Neural progenitor cell (in vitro differentiated cells): ENCODE results near the gene BLOC1S3. TPM values are rescaled to one million over a fixed set of nuclear protein-coding genes. Genes with fewer than 3 reads are reported as not detected.
"Not testable (repeated sequence)": the region's sequence is repeated elsewhere in the genome, so short reads cannot be mapped to it uniquely, and the experiment has no call there.

ENCODE experiments used
- DNase-seq: peaks from one replicate; pipeline ENCODE4 v3.0.0-alpha.2; 2016; ENCODE audit warnings: low spot score
- H2AFZ ChIP-seq: fragments of 200-600 bp; sonication (generic); replicated peaks from 2 replicates; pipeline ENCODE4 v1.6.1; 2016; ENCODE audit warnings: antibody characterized with exemption
- H3F3A ChIP-seq: fragments of 200-600 bp; sonication (generic); 2 replicates; pipeline ENCODE4 v1.6.1; 2016; ENCODE audit warnings: antibody characterized with exemption, low read depth
- H3K27ac ChIP-seq: fragments of 200-600 bp; sonication (generic); 2 replicates; pipeline ENCODE4 v1.5.1; 2016; ENCODE audit warnings: mild to moderate bottlenecking
- H3K27me3 ChIP-seq: fragments of 200-600 bp; sonication (generic); 2 replicates; pipeline ENCODE4 v1.6.1; 2016; ENCODE audit warnings: mild to moderate bottlenecking, moderate library complexity
- H3K36me3 ChIP-seq: fragments of 200-600 bp; sonication (generic); 2 replicates; pipeline ENCODE4 v1.5.1; 2016
- H3K4me1 ChIP-seq: fragments of 200-600 bp; sonication (generic); 2 replicates; pipeline ENCODE4 v1.6.1; 2016; ENCODE audit warnings: mixed run types
- H3K4me2 ChIP-seq: fragments of 200-600 bp; sonication (generic); 2 replicates; pipeline ENCODE4 v1.6.1; 2016
- H3K4me3 ChIP-seq: fragments of 200-600 bp; sonication (generic); 2 replicates; pipeline ENCODE4 v1.5.1; 2016
- H3K79me2 ChIP-seq: fragments of 200-600 bp; sonication (generic); 2 replicates; pipeline ENCODE4 v1.6.1; 2016; ENCODE audit warnings: low read depth
- H3K9ac ChIP-seq: fragments of 200-600 bp; sonication (generic); 2 replicates; pipeline ENCODE4 v1.6.1; 2016
- H3K9me3 ChIP-seq: fragments of 200-600 bp; sonication (generic); 2 replicates; pipeline ENCODE4 v1.5.1; 2016; ENCODE audit warnings: low read depth
- H4K20me1 ChIP-seq: fragments of 200-600 bp; sonication (generic); 2 replicates; pipeline ENCODE4 v1.6.1; 2016; ENCODE audit warnings: low read depth
- H3K27ac Mint-ChIP-seq: 3 replicates; pipeline ENCODE4 v1.8.0; 2021; ENCODE audit warnings: mixed read lengths
- H3K27me3 Mint-ChIP-seq: 2 replicates; pipeline ENCODE4 v1.8.0; 2022; ENCODE audit warnings: low read depth, mild to moderate bottlenecking, inconsistent platforms, moderate library complexity, mixed read lengths; ENCODE audit not compliant: insufficient read depth
- H3K36me3 Mint-ChIP-seq: 3 replicates; pipeline ENCODE4 v1.8.0; 2021; ENCODE audit warnings: mixed read lengths
- H3K4me1 Mint-ChIP-seq: 3 replicates; pipeline ENCODE4 v1.8.0; 2021; ENCODE audit warnings: mixed read lengths
- H3K4me3 Mint-ChIP-seq: 3 replicates; pipeline ENCODE4 v1.8.0; 2021; ENCODE audit warnings: mild to moderate bottlenecking, moderate library complexity, mixed read lengths
- H3K9me3 Mint-ChIP-seq: 3 replicates; pipeline ENCODE4 v1.8.0; 2020; ENCODE audit warnings: mixed read lengths
- CTCF ChIP-seq: fragments of 200-600 bp; sonication (generic); IDR thresholded peaks from 2 replicates; pipeline ENCODE4 v1.5.1; 2017; ENCODE audit warnings: antibody characterized with exemption, mild to moderate bottlenecking
- EZH2 ChIP-seq: fragments of 200-600 bp; sonication (generic); IDR thresholded peaks from 2 replicates; pipeline ENCODE4 v1.6.1; 2017; ENCODE audit warnings: antibody characterized with exemption, mild to moderate bottlenecking, moderate library complexity
- EZH2phosphoT487 ChIP-seq: fragments of 200-600 bp; sonication (generic); IDR thresholded peaks from 2 replicates; pipeline ENCODE4 v1.6.1; 2017; ENCODE audit warnings: antibody characterized with exemption
- total RNA-seq: library from RNA; depleted of rRNA; stranded (reverse); fragments of >200 nt; gene quantifications from 2 replicates; pipeline ENCODE4 v1.2.3, GENCODE V29; 2015; ENCODE audit warnings: low replicate concordance

BLOC1S3 gene
- total RNA-seq, 1 donor from 2014 or later, result 2.0 TPM

GRCh38 chr19:45224645-45225044 lies 46.1 kb downstream of the BLOC1S3 start:
- no peaks in the 10 kb centered on the region for H3K4me1 ChIP-seq
- H3K36me3 ChIP-seq, result no peaks in the 10 kb centered on the region
- Mint-ChIP-seq H3K9me3 (no peaks in the 10 kb centered on the region), H3K27me3 (peaks cover 10% of the 10 kb centered on the region), H3K27ac (no peak overlapping the region), H3K4me3 (no peak overlapping the region), H3K4me1 (no peaks in the 10 kb centered on the region), H3K36me3 (no peaks in the 10 kb centered on the region)
- TF ChIP-seq CTCF (no peak), EZH2 (no peak), EZH2phosphoT487 (no peak)
- H3F3A ChIP-seq, result no peaks in the 10 kb centered on the region
- peaks cover 61% of the 10 kb centered on the region for H3K27me3 ChIP-seq
- H3K4me3 ChIP-seq, result no peak overlapping the region
- H4K20me1 ChIP-seq, result no peaks in the 10 kb centered on the region
- no peak for DNase-seq
- no peaks in the 10 kb centered on the region for H3K9me3 ChIP-seq
- no peak overlapping the region for H2AFZ ChIP-seq
- no peak overlapping the region for H3K4me2 ChIP-seq
- H3K79me2 ChIP-seq, result no peaks in the 10 kb centered on the region
- H3K9ac ChIP-seq, result no peak overlapping the region
- H3K27ac ChIP-seq, result no peak overlapping the region

- not testable (repeated sequence) for H3K4me2 ChIP-seq, H3K4me3 ChIP-seq, H3K79me2 ChIP-seq, H3K36me3 Mint-ChIP-seq, H3K9me3 Mint-ChIP-seq, H3F3A ChIP-seq, H3K27ac Mint-ChIP-seq, H3K9ac ChIP-seq, H2AFZ ChIP-seq, DNase-seq, H3K36me3 ChIP-seq, H4K20me1 ChIP-seq, H3K27ac ChIP-seq, H3K9me3 ChIP-seq, H3K4me3 Mint-ChIP-seq, H3K4me1 ChIP-seq, H3K4me1 Mint-ChIP-seq
- H3K27me3 Mint-ChIP-seq, result peaks cover 21% of the 10 kb centered on the region
- H3K27me3 ChIP-seq, result peaks cover 61% of the 10 kb centered on the region
These were observed 50.5 kb downstream of the BLOC1S3 start for GRCh38 chr19:45229056-45229455.

Other genes starting within 250 kb of the BLOC1S3 start
- not detected in 2 replicates for gene APOC4, start 236.5 kb upstream of the BLOC1S3 start, total RNA-seq
- not detected in 2 replicates for gene APOC2, start 232.7 kb upstream of the BLOC1S3 start, total RNA-seq
- gene CLPTM1, start 223.4 kb upstream of the BLOC1S3 start, total RNA-seq, result 12.1 and 27.9 TPM in 2 replicates
- gene RELB, start 177.3 kb upstream of the BLOC1S3 start, total RNA-seq, result 0.43 and 5.9 TPM in 2 replicates
- 57.0 and 97.1 TPM in 2 replicates for gene CLASRP, start 139.7 kb upstream of the BLOC1S3 start, total RNA-seq
- 0.53 TPM in 1 of 2 replicates, not detected in the other for gene ZNF296, start 102.3 kb upstream of the BLOC1S3 start, total RNA-seq
- 7.3 and 32.6 TPM in 2 replicates for gene GEMIN7, start 99.5 kb upstream of the BLOC1S3 start, total RNA-seq
- 8.1 and 34.1 TPM in 2 replicates for gene PPP1R37, start 85.6 kb upstream of the BLOC1S3 start, total RNA-seq
- 0.02 and 0.19 TPM in 2 replicates for gene NKPD1, start 17.8 kb upstream of the BLOC1S3 start, total RNA-seq
- gene TRAPPC6A, start 547 bp upstream of the BLOC1S3 start, total RNA-seq, result 24.7 and 55.1 TPM in 2 replicates
- gene EXOC3L2, start 66.6 kb downstream of the BLOC1S3 start, total RNA-seq, result 0.06 TPM in 1 of 2 replicates, not detected in the other
- 22.8 and 30.1 TPM in 2 replicates for gene MARK4, start 72.5 kb downstream of the BLOC1S3 start, total RNA-seq
- gene CKM, start 144.1 kb downstream of the BLOC1S3 start, total RNA-seq, result not detected in 2 replicates
- 0.50 TPM in 1 of 2 replicates, not detected in the other for gene KLC3, start 162.0 kb downstream of the BLOC1S3 start, total RNA-seq
- gene ERCC2, start 191.8 kb downstream of the BLOC1S3 start, total RNA-seq, result 31.0 and 71.6 TPM in 2 replicates
- gene PPP1R13L, start 226.3 kb downstream of the BLOC1S3 start, total RNA-seq, result 2.9 and 8.6 TPM in 2 replicates
- gene POLR1G, start 227.9 kb downstream of the BLOC1S3 start, total RNA-seq, result 5.5 and 6.8 TPM in 2 replicates
- gene ERCC1, start 245.1 kb downstream of the BLOC1S3 start, total RNA-seq, result 46.0 and 74.5 TPM in 2 replicates